GM13976 (cell line): Measurements from ENCODE around the gene SLC35G6.
A peak's percentile ranks its signal among the peaks of the same experiment; 100 is the strongest.
"Not testable (repeated sequence)": the region's sequence is repeated elsewhere in the genome, so short reads cannot be mapped to it uniquely, and the experiment has no call there.

Experiments
- DNase-seq: peaks from one replicate; pipeline ENCODE4 v3.0.0; 2012; ENCODE audit warnings: low spot score
- CTCF ChIP-seq: IDR thresholded peaks from 2 replicates; pipeline ENCODE4 v1.5.1; 2012; ENCODE audit warnings: borderline replicate concordance, mild to moderate bottlenecking; ENCODE audit not compliant: insufficient read depth; ENCODE audit errors: extremely low read depth, missing control alignments, control extremely low read depth
- in situ Hi-C: fragments of 300-500 bp; cut with MboI; formaldehyde crosslinking; loops from one replicate; pipeline ENCODE4 v1.12.0; 2022; ENCODE audit warnings: low sequenced_read_pairs, mixed read lengths, inconsistent platforms; ENCODE audit not compliant: unreplicated experiment

The SLC35G6 gene

GRCh38 chr17:7479213-7480088, 1.8 kb upstream of the SLC35G6 start, which contains the start of gene ZBTB4:
TSS of gene ZBTB4 (minus strand) at chr17:7479631. CDS start at chr17:7466801, 12,830 bp downstream.
- in situ Hi-C loops: no loop called here
- peak; percentile 85 for DNase-seq
- no peak for TF ChIP-seq CTCF

DNA sequence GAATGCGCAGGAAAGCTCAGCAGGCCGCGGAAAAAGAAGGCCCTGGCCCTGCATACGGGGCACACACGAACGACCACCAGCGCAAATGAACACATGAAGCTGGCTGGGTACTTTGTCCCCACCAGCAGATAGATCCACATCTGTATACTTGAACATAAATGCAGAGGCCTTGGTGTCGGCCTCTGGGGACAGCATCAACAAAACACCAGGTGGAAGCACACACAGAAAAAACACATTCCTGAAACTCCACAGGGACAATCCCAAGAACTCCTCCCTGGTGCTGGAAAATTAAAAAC, 1.2 kb upstream of the SLC35G6 start:
- no peak for DNase-seq
- in situ Hi-C loops: no loop called here
- TF ChIP-seq CTCF: no peak

GRCh38 chr17:7481842-7482741, 846 bp downstream of the SLC35G6 start:
- DNase-seq, in situ Hi-C loops: not testable (repeated sequence)

DNA sequence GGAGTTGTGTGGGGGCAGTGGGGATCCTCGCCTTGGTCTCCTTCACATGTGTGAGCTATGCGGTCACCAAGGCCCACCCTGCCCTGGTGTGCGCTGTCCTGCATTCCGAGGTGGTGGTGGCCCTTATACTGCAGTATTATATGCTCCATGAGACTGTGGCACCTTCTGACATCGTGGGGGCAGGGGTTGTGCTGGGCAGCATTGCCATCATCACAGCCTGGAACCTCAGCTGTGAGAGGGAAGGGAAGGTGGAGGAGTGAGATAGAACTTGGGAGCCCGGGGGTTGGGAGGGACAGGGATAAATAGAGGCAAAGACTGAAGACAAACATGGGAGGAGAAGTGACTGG, 1.5 kb downstream of the SLC35G6 start:
- DNase-seq, in situ Hi-C loops: not testable (repeated sequence)

DNA sequence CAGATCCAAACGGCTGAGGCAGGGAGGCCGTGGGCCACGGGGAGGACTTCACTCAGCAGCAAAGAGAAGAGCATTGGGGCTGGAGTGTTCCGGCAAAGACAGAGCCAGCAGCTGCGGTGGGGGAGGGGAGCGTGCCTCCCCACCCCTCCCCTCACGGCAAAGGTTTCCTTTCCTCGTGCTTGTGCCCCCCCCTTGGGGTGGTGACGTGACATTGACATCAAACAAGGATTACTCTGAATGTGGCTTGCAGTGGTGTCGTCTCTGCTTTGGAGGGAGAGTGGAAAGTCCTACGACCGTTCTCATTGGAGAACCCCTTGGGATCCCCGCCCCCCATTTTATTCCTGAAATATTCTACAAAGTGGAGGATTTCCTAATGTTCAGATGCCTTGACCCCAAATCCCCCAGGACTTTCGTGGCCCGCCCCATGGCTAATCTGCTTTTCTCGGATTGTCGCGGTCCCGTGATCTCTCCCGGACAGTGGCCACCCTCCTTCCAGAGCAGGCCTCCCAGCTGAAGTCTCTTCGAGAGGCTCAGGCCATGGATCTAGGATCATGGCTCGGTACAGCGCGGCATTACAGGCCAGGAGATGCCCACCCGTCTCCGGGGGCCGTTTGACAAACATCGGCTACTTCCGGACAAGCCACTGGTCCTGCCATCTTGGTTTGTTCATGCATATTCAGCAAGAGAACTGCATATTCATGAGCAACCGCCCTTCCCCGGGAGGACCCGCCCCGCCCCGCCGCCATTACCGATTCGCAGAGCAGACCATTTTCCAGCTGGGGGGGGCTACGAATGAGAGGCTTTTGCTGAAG, 2.2 kb downstream of the SLC35G6 start:
- DNase-seq: peak; percentile 92
- TF ChIP-seq CTCF: no peak
- in situ Hi-C loops: no loop called here

DNA sequence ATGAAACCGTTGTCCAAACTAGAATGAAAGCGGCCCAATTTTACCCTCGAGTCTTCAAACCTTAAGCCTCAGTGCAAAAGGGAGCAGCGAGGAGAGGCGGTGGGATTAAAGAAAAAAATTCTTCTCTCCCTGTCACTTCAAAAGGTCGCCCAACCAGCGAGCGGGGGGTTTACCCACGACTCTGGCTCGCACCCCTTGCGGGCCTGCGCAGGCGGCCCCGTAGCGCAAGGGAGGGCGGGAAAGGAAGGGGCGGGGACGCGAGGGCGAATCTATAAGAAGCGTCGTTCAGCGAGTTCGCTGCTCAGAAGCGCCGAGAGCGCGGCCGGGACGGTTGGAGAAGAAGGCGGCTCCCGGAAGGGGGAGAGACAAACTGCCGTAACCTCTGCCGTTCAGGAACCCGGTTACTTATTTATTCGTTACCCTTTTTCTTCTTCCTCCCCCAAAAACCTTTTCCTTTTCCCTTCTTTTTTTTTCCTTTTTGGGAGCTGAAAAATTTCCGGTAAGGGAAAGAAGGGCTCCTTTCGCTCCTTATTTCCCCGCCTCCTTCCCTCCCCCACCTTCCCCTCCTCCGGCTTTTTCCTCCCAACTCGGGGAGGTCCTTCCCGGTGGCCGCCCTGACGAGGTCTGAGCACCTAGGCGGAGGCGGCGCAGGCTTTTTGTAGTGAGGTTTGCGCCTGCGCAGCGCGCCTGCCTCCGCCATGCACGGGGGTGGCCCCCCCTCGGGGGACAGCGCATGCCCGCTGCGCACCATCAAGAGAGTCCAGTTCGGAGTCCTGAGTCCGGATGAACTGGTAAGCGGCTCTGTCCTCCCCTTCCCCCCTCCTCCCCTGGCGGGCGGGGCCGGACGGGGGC, 3.0 kb downstream of the SLC35G6 start, which contains the start of gene POLR2A:
POLR2A (plus strand) TSS at position 300 of the 852 bp plus-strand sequence.
- no peak for TF ChIP-seq CTCF
- DNase-seq: peak; percentile 99
- in situ Hi-C loops: no loop called here
